Mesodermal cell (in vitro differentiated cells): ENCODE measurements around the gene PARP1.
"Not testable (repeated sequence)": the region's sequence is repeated elsewhere in the genome, so short reads cannot be mapped to it uniquely, and the experiment has no call there.

Experiments
- H3K27ac ChIP-seq: 2 replicates; pipeline ENCODE4 v1.7.0; 2013; ENCODE audit warnings: mild to moderate bottlenecking, low read depth, low read length, moderate library complexity; ENCODE audit not compliant: severe bottlenecking
- H3K36me3 ChIP-seq: 2 replicates; pipeline ENCODE4 v1.7.1; 2013; ENCODE audit warnings: mild to moderate bottlenecking, low read length, moderate library complexity; ENCODE audit not compliant: control insufficient read depth, insufficient read depth
- H3K4me1 ChIP-seq: one replicate; pipeline ENCODE4 v1.7.1; 2013; ENCODE audit warnings: mild to moderate bottlenecking, low read length; ENCODE audit not compliant: insufficient read depth, control insufficient read depth, poor library complexity, severe bottlenecking
- H3K4me3 ChIP-seq: 2 replicates; pipeline ENCODE4 v1.7.0; 2013; ENCODE audit warnings: low read length, control low read depth, mild to moderate bottlenecking; ENCODE audit not compliant: insufficient read depth, poor library complexity, severe bottlenecking; ENCODE audit errors: extremely low read depth
- H3K9me3 ChIP-seq: 2 replicates; pipeline ENCODE4 v1.7.1; 2013; ENCODE audit warnings: mild to moderate bottlenecking, low read length, moderate library complexity; ENCODE audit not compliant: control insufficient read depth
- WGBS, 2 experiments: methylation state at CpG; one replicate each; pipeline ENCODE4 v1.1.5; 2013; ENCODE audit warnings: missing lambda C conversion rate in 2 of 2; ENCODE audit not compliant: insufficient coverage in 2 of 2; 5-methylcytosine and 5-hydroxymethylcytosine counted together

The PARP1 gene

DNA sequence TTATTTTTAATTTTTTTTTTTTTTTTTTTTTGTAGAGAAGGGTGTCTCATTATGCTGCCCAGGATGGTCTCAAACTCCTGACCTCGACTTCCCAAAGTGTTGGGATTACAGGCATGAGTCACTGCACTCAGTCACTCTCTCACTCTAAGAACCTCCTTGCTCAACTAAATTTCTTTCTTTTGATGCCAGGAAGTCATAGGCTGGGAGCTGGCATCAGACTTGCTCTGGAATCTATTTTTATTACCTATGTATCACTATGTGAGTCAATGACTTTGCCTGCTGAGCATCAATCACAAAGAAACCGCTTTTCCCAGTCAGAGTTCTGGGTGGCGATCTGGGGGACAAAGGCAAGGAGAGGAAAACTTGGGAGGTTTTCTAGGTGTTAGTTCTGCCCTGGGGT is 35.5 kb upstream of the PARP1 start:
- no peaks in the 10 kb centered on the region for H3K36me3 ChIP-seq
- H3K4me3 ChIP-seq, result no peak overlapping the region
- H3K4me1 ChIP-seq, result no peaks in the 10 kb centered on the region
- no peaks in the 10 kb centered on the region for H3K9me3 ChIP-seq
- H3K27ac ChIP-seq, result no peak overlapping the region
- 83 to 90% methylated on average over 1 to 2 of the region's 3 CpGs for WGBS, 2 experiments

DNA sequence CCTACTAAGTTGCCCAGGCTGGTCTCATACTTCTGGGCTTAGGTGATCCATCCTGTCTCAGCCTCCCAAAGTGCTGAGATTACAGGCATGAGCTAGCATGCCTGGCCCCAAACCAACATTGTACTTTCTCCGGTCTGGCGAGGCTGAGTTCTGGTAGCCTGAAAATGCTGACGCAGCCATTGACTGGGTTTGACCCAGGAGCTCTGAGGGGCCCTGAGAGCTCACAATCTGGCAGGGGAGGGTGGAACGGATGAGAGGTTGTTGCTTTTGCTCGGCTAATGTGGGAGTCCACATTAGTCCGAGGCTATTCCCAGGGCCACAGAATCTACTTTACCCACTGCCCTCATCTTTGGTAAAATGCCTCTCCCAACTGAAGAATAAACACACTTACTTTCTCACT is 35.1 kb upstream of the PARP1 start:
- H3K4me3 ChIP-seq, result no peak overlapping the region
- 60 to 73% methylated on average over 2 to 4 of the region's 6 CpGs for WGBS, 2 experiments

GRCh38 chr1:226441629-226442028 is 33.7 kb upstream of the PARP1 start:
- no peak overlapping the region for H3K27ac ChIP-seq
- 87 to 89% methylated on average over 3 of the region's 6 CpGs for WGBS, 2 experiments
- no peaks in the 10 kb centered on the region for H3K36me3 ChIP-seq
- H3K4me3 ChIP-seq, result no peak overlapping the region
- no peaks in the 10 kb centered on the region for H3K4me1 ChIP-seq
- no peaks in the 10 kb centered on the region for H3K9me3 ChIP-seq

More for the DNA sequence above, 35.1 kb upstream of the PARP1 start:
- no peaks in the 10 kb centered on the region for H3K4me1 ChIP-seq
- no peaks in the 10 kb centered on the region for H3K9me3 ChIP-seq
- H3K36me3 ChIP-seq, result no peaks in the 10 kb centered on the region
- no peak overlapping the region for H3K27ac ChIP-seq

GRCh38 chr1:226440512-226440911 is 32.6 kb upstream of the PARP1 start:
- no peak overlapping the region for H3K4me3 ChIP-seq
- 65 to 95% methylated on average over 2 to 3 of the region's 5 CpGs for WGBS, 2 experiments
- no peak overlapping the region for H3K27ac ChIP-seq
- H3K9me3 ChIP-seq, result no peaks in the 10 kb centered on the region
- H3K36me3 ChIP-seq, result no peaks in the 10 kb centered on the region
- H3K4me1 ChIP-seq, result no peaks in the 10 kb centered on the region

GRCh38 chr1:226438007-226438406 is 30.1 kb upstream of the PARP1 start:
- Histone ChIP-seq H3K4me3 (no peak overlapping the region), H3K4me1 (no peaks in the 10 kb centered on the region), H3K27ac (no peak overlapping the region), H3K36me3 (no peaks in the 10 kb centered on the region), H3K9me3 (no peaks in the 10 kb centered on the region)
- no CpG with 5 or more reads among the region's 2 CpGs for WGBS, 2 experiments

DNA sequence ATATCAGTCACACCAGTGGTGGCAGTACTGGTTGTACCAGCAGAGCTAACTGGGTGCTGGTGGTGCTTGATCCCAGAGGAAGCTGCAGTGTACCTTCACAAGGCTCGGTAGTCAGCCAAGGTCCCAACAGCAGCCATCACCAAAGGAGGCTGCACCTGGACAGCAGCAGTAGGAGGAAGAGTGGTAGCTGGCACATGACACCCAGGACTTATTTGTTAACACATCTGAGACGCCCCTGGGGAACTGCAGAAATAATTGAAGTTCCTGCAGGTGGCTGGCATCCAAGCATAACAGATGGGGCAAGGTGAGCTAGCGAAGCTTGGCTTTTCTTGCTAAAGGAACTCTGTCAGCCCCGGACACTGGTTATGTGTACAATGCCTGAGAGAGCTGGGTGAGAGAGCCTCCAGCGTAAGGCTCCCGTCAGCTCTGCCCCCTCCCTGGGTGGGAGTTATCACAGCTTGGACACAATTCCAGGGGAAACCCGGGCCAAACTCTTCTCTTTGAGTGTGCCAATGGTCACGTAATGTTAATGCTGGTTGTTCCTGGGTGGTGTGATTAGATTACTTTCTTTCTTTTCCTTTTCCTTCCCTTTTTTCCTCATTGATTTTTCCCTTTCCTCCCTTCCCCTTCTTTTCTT is 29.1 kb upstream of the PARP1 start:
- WGBS, 2 experiments, result 82 to 83% methylated on average over 6 of the region's 8 CpGs
- H3K9me3 ChIP-seq, result no peaks in the 10 kb centered on the region
- no peaks in the 10 kb centered on the region for H3K4me1 ChIP-seq
- no peaks in the 10 kb centered on the region for H3K36me3 ChIP-seq
- no peak overlapping the region for H3K4me3 ChIP-seq
- H3K27ac ChIP-seq, result no peak overlapping the region

- no peaks in the 10 kb centered on the region for H3K36me3 ChIP-seq
- H3K4me3 ChIP-seq, result no peak overlapping the region
- WGBS, 2 experiments, result 79 to 80% methylated on average over 1 to 2 of the region's 3 CpGs
Observed at GRCh38 chr1:226436472-226436854, 28.6 kb upstream of the PARP1 start.

GRCh38 chr1:226433341-226433720 is 25.4 kb upstream of the PARP1 start:
- Histone ChIP-seq H3K27ac (no peak overlapping the region), H3K4me3 (no peak overlapping the region), H3K36me3 (no peaks in the 10 kb centered on the region), H3K4me1 (peaks cover 9% of the 10 kb centered on the region), H3K9me3 (no peaks in the 10 kb centered on the region)
- WGBS, 2 experiments, result 84 to 88% methylated on average over 3 to 4 of the region's 6 CpGs

More at GRCh38 chr1:226436472-226436854, 28.6 kb upstream of the PARP1 start:
- H3K9me3 ChIP-seq, result no peaks in the 10 kb centered on the region
- no peaks in the 10 kb centered on the region for H3K4me1 ChIP-seq
- no peak overlapping the region for H3K27ac ChIP-seq

GRCh38 chr1:226432586-226433340 is 24.9 kb upstream of the PARP1 start:
- 82 to 87% methylated on average over 9 to 11 of the region's 13 CpGs for WGBS, 2 experiments

DNA sequence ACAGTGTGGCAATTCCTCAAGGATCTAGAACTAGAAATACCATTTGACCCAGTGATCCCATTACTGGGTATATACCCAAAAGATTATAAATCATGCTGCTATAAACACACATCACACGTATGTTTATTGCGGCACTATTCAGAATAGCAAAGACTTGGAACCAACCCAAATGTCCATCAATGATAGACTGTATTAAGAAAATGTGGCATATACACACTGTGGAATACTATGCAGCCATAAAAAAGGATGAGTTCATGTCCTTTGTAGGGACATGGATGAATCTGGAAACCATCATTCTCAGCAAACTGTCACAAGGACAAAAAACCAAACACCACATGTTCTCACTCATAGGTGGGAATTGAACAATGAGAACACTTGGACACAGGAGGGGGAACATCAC is 24.0 kb upstream of the PARP1 start:
- no CpG with 5 or more reads among the region's 2 CpGs for WGBS, 2 experiments
- not testable (repeated sequence) for H3K9me3 ChIP-seq

More at GRCh38 chr1:226432586-226433340, 24.9 kb upstream of the PARP1 start:
- no peaks in the 10 kb centered on the region for H3K9me3 ChIP-seq
- H3K36me3 ChIP-seq, result no peaks in the 10 kb centered on the region
- no peak overlapping the region for H3K27ac ChIP-seq
- no peak overlapping the region for H3K4me3 ChIP-seq
- H3K4me1 ChIP-seq, result peaks cover 13% of the 10 kb centered on the region

More for the DNA sequence above, 24.0 kb upstream of the PARP1 start:
- not testable (repeated sequence) for H3K4me3 ChIP-seq, H3K27ac ChIP-seq, H3K36me3 ChIP-seq
- peaks cover 13% of the 10 kb centered on the region for H3K4me1 ChIP-seq
